ENCODE measurements around the gene SPTB.

The SPTB gene

DNA sequence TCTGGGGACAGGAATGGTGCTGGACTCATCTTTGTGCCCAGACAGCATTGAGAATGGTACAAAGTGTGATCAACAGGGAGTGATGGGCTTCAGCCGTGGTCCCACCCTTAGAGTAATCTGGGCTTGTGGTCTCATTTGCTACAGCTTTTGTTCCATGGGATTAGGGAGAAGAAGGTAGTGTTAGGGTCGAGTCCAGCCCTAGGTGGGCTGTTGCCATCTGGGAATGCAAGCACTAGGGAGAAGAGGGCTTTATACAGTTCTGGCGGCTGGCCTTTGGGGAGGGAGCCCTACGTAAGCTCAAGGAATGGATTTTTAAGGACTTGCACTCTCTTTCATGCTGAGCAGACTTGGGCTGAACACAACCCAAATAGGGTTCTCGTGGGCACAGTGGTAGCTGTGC lies 170.6 kb downstream of the SPTB start:
- Histone ChIP-seq H3K9me3 (ENCODE audit: insufficient read depth, low read length) (peaks cover 9% of the 10 kb centered on the region; the same call in 1 of the 2 replicates), H4K20me1 (ENCODE audit: low read depth, low read length) (no peaks in the 10 kb centered on the region), H3K27ac (ENCODE audit: low read depth, low read length) (no peak overlapping the region), H2AFZ (ENCODE audit: low read depth, low read length, severe bottlenecking) (no peak overlapping the region), H3K9me2 (replicated peaks; ENCODE audit: insufficient read depth, low read length) (no peaks in the 10 kb centered on the region), H3K4me2 (ENCODE audit: low read depth, low read length, poor library complexity, severe bottlenecking) (no peak overlapping the region), H3K9ac (ENCODE audit: low read length) (no peak overlapping the region), H3F3A (ENCODE audit: insufficient read depth) (no peaks in the 10 kb centered on the region), H3K79me2 (ENCODE audit: insufficient read depth, low read length) (no peaks in the 10 kb centered on the region), H3K27me3 (ENCODE audit: low read length) (no peaks in the 10 kb centered on the region; the same call in 1 of the 2 replicates), H3K4me3 (ENCODE audit: insufficient read depth, low read length, poor library complexity, severe bottlenecking) (no peak overlapping the region), H3K36me3 (ENCODE audit: low read length) (no peaks in the 10 kb centered on the region)
- TF ChIP-seq EZH2phosphoT487 (conservative IDR thresholded peaks at IDR 0.05; ENCODE audit: low read length), result no peak
- TF ChIP-seq, protein P1, sequence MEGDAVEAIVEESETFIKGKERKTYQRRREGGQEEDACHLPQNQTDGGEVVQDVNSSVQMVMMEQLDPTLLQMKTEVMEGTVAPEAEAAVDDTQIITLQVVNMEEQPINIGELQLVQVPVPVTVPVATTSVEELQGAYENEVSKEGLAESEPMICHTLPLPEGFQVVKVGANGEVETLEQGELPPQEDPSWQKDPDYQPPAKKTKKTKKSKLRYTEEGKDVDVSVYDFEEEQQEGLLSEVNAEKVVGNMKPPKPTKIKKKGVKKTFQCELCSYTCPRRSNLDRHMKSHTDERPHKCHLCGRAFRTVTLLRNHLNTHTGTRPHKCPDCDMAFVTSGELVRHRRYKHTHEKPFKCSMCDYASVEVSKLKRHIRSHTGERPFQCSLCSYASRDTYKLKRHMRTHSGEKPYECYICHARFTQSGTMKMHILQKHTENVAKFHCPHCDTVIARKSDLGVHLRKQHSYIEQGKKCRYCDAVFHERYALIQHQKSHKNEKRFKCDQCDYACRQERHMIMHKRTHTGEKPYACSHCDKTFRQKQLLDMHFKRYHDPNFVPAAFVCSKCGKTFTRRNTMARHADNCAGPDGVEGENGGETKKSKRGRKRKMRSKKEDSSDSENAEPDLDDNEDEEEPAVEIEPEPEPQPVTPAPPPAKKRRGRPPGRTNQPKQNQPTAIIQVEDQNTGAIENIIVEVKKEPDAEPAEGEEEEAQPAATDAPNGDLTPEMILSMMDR (IDR thresholded peaks at IDR 0.05; ENCODE audit: insufficient read depth, low read length, poor library complexity, severe bottlenecking), result no peak

DNA sequence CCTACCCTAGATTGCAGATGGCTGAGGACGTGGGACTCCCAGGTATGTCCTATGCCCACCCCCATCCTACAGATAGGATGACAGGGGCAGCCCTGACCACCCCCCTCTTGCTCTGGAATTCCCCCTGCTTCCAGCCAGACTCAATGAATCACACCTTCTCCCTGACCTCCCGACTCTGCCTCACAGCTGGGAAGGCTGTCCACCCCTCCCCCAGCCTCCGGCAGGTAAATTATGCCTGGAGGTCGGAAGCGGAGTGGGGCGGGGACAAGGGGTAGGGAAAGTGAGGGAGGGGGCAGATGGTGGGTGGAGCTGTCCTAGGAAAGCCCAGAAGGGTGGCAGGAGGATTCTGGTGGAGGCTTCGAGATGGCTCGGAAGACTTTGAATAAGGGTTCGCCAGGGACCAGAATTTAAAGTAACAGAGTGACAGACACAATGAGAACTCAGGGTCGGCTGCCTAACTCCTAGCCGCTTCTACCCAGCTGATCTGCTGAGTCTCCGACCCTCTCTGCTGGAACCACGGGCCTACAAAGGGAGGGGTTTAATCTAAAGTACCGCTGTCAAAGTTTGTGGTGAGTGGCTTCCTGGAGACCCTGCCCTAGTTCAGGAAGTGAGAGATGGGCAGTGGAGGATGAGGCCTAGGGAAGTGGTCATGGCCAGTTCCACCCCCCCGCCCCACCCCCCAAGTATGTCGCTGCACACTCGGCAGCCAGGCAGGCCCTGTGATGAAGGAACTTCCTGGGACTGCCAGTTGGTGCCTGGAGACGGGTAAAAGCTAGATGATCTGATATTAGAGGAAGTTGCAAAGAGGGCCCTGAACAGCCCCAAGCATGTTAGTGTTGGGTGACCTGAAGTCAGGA lies 171.3 kb downstream of the SPTB start:
- no peaks in the 10 kb centered on the region for H4K20me1 ChIP-seq (ENCODE audit: low read depth, low read length)
- no peak overlapping the region for H3K27ac ChIP-seq (ENCODE audit: low read depth, low read length)
- no peaks in the 10 kb centered on the region for H3K79me2 ChIP-seq (ENCODE audit: insufficient read depth, low read length)
- H3F3A ChIP-seq (ENCODE audit: insufficient read depth), result no peaks in the 10 kb centered on the region
- no peak overlapping the region for H2AFZ ChIP-seq (ENCODE audit: low read depth, low read length, severe bottlenecking)
- H3K4me2 ChIP-seq (ENCODE audit: low read depth, low read length, poor library complexity, severe bottlenecking), result no peak overlapping the region
- no peak overlapping the region for H3K9ac ChIP-seq (ENCODE audit: low read length)
- no peaks in the 10 kb centered on the region for H3K9me2 ChIP-seq (replicated peaks; ENCODE audit: insufficient read depth, low read length)
- peaks cover 4% of the 10 kb centered on the region; the same call in 1 of the 2 replicates for H3K9me3 ChIP-seq (ENCODE audit: insufficient read depth, low read length)
- no peak overlapping the region for H3K4me3 ChIP-seq (ENCODE audit: insufficient read depth, low read length, poor library complexity, severe bottlenecking)
- H3K27me3 ChIP-seq (ENCODE audit: low read length), result no peaks in the 10 kb centered on the region; the same call in 1 of the 2 replicates
- no peak for TF ChIP-seq EZH2phosphoT487 (conservative IDR thresholded peaks at IDR 0.05; ENCODE audit: low read length)
- TF ChIP-seq, protein P1 (IDR thresholded peaks at IDR 0.05; ENCODE audit: insufficient read depth, low read length, poor library complexity, severe bottlenecking), result no peak
- no peaks in the 10 kb centered on the region for H3K36me3 ChIP-seq (ENCODE audit: low read length)

DNA sequence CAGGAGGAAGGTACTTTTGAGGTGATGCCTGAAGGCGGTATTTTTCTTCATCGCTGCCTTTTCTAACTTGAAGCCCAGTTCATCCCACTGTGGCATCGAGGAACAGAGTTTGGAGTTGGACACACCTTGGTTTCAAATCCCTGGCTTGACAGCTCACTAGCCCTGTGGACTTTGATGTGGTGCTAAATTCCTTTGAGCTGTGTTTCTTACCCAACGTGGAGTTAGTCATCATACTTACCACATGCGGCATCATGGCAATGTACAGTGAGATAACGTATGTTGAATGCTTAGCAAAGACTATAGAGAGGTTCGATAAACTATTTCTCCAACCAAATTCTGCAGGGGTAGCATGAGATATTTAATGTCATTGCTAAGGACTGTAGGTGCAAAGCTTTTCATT lies 172.0 kb downstream of the SPTB start:
- TF ChIP-seq EZH2phosphoT487 (conservative IDR thresholded peaks at IDR 0.05; ENCODE audit: low read length), result no peak
- TF ChIP-seq, protein P1 (IDR thresholded peaks at IDR 0.05; ENCODE audit: insufficient read depth, low read length, poor library complexity, severe bottlenecking), result no peak
- Histone ChIP-seq H3K9me3 (ENCODE audit: insufficient read depth, low read length) (no peaks in the 10 kb centered on the region), H4K20me1 (ENCODE audit: low read depth, low read length) (no peaks in the 10 kb centered on the region), H3K4me3 (ENCODE audit: insufficient read depth, low read length, poor library complexity, severe bottlenecking) (no peak overlapping the region), H3K27me3 (ENCODE audit: low read length) (no peaks in the 10 kb centered on the region), H3K4me2 (ENCODE audit: low read depth, low read length, poor library complexity, severe bottlenecking) (no peak overlapping the region), H3K79me2 (ENCODE audit: insufficient read depth, low read length) (no peaks in the 10 kb centered on the region), H3F3A (ENCODE audit: insufficient read depth) (no peaks in the 10 kb centered on the region), H3K36me3 (ENCODE audit: low read length) (no peaks in the 10 kb centered on the region), H3K9me2 (replicated peaks; ENCODE audit: insufficient read depth, low read length) (no peaks in the 10 kb centered on the region), H2AFZ (ENCODE audit: low read depth, low read length, severe bottlenecking) (no peak overlapping the region), H3K27ac (ENCODE audit: low read depth, low read length) (no peak overlapping the region), H3K9ac (ENCODE audit: low read length) (no peak overlapping the region)

Data from SU-DHL-6 (cell line).